MCF 10A (cell line): Measurements from ENCODE around the gene GSK3B. TPM values are rescaled to one million over a fixed set of nuclear protein-coding genes. Genes with fewer than 3 reads are reported as not detected.

ENCODE experiments used
- BruUV-seq: library from RNA; stranded (reverse); fragments of 400-500 nt; replicated peaks from 2 replicates; lab custom pipeline; 2021; lab: Mats Ljungman, UMichigan
- CTCF ChIA-PET: fragments of 300-600 bp; sonication (Branson Sonifier 250); formaldehyde crosslinking; extraction: SDS; loops from one replicate; lab custom pipeline; 2021; ENCODE audit warnings: antibody characterized with exemption, inconsistent platforms; lab: Yijun Ruan, JAX
- POLR2A ChIA-PET: fragments of 300-600, 350-650 bp; sonication (Branson Sonifier 250); formaldehyde crosslinking; extraction: SDS; loops from one replicate; lab custom pipeline; 2020; ENCODE audit warnings: antibody characterized with exemption, inconsistent platforms; lab: Yijun Ruan, JAX
- DNase-seq: peaks from one replicate; pipeline ENCODE4 v3.0.0-alpha.2; 2018; ENCODE audit not compliant: unreplicated experiment
- H3K27ac Mint-ChIP-seq: one replicate; pipeline ENCODE4 v1.8.0; 2022; ENCODE audit warnings: mild to moderate bottlenecking, low read depth, mixed read lengths; ENCODE audit not compliant: unreplicated experiment
- H3K27me3 Mint-ChIP-seq: one replicate; pipeline ENCODE4 v1.8.0; 2022; ENCODE audit warnings: mixed read lengths; ENCODE audit not compliant: insufficient read depth, unreplicated experiment
- H3K36me3 Mint-ChIP-seq: one replicate; pipeline ENCODE4 v1.8.0; 2022; ENCODE audit warnings: mild to moderate bottlenecking, moderate library complexity, mixed read lengths; ENCODE audit not compliant: insufficient read depth, unreplicated experiment
- H3K4me1 Mint-ChIP-seq: one replicate; pipeline ENCODE4 v1.8.0; 2022; ENCODE audit warnings: mixed read lengths; ENCODE audit not compliant: insufficient read depth, unreplicated experiment
- H3K4me3 Mint-ChIP-seq: one replicate; pipeline ENCODE4 v1.8.0; 2022; ENCODE audit warnings: mild to moderate bottlenecking, moderate library complexity, mixed read lengths; ENCODE audit not compliant: unreplicated experiment
- H3K9me3 Mint-ChIP-seq: one replicate; pipeline ENCODE4 v1.8.0; 2022; ENCODE audit warnings: mixed read lengths; ENCODE audit not compliant: unreplicated experiment
- CTCF ChIP-seq: fragments of 200-600 bp; IDR thresholded peaks from one replicate; pipeline ENCODE4 v1.8.0; 2022; ENCODE audit warnings: antibody characterized with exemption, mild to moderate bottlenecking; ENCODE audit not compliant: unreplicated experiment
- intact Hi-C: fragments of 100-400 bp; cut with micrococcal nuclease; formaldehyde crosslinking; loops from 2 replicates; pipeline ENCODE4 v1.14.1; 2022
- total RNA-seq: library from RNA; stranded (reverse); gene quantifications from 2 replicates; pipeline ENCODE4 v1.2.3, GENCODE V29; 2022

The GSK3B gene
- total RNA-seq, 1 experiment from 2014 or later, result 71.5 TPM

GRCh38 chr3:119918992-119919933 lies 175.0 kb downstream of the GSK3B start:
- BruUV-seq, result no TSS peak
- CTCF ChIA-PET, result interaction anchor here (0.6 to 1.6 kb wide), 6 partner anchors 11 to 613 kb away, joined by 3 to 4 read pairs (median 3); no protein-coding TSS in a partner anchor
- Mint-ChIP-seq H3K27ac (no peak overlapping the region), H3K9me3 (no peaks in the 10 kb centered on the region), H3K4me1 (peaks cover 5% of the 10 kb centered on the region), H3K4me3 (no peak overlapping the region), H3K27me3 (no peaks in the 10 kb centered on the region), H3K36me3 (peaks cover 28% of the 10 kb centered on the region)
- POLR2A ChIA-PET, result interaction anchor here (0.6 to 0.7 kb wide), 2 partner anchors 327 to 1051 kb away, joined by 3 read pairs; no protein-coding TSS in a partner anchor
- no peak for DNase-seq
- intact Hi-C loops, result no loop called here
- no peak for TF ChIP-seq CTCF

- TF ChIP-seq CTCF, result no peak
- intact Hi-C loops, result no loop called here
- no peaks in the 10 kb centered on the region for H3K27me3 Mint-ChIP-seq
- ChIA-PET POLR2A (interaction anchor here (0.8 kb wide), 1 partner anchor 182 kb away, joined by 3 read pairs; no protein-coding TSS in a partner anchor), CTCF (no interaction called here)
- no peaks in the 10 kb centered on the region for H3K9me3 Mint-ChIP-seq
- H3K4me3 Mint-ChIP-seq, result no peak overlapping the region
- H3K27ac Mint-ChIP-seq, result no peak overlapping the region
- no peak for DNase-seq
- H3K4me1 Mint-ChIP-seq, result peaks cover 5% of the 10 kb centered on the region
- peaks cover 55% of the 10 kb centered on the region for H3K36me3 Mint-ChIP-seq
- no TSS peak for BruUV-seq
These were observed 181.2 kb downstream of the GSK3B start for GRCh38 chr3:119913021-119913420.

DNA sequence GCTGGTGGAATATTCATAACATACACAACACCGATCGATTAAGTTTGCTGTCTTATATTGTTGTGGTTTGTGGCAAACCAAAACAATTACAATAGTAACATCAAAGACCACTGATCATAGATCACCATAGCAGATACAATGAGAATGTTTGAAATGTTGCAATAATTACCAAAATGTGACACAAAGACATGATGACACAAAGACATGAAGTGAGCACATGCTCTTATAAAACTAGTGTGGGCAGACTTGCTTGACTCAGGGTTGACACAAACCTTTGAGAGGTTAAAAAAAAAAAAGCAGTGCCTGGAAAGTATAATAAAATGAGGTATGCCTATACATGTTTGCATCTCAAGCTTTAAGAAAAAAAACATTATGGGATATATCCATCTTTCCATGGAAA lies 182.0 kb downstream of the GSK3B start:
- CTCF ChIA-PET, result interaction anchor here (1.0 to 1.7 kb wide), 2 partner anchors 21 to 272 kb away, joined by 4 to 6 read pairs; no protein-coding TSS in a partner anchor
- intact Hi-C loops, result no loop called here
- peak; percentile 5 for DNase-seq
- no TSS peak for BruUV-seq
- Mint-ChIP-seq H3K27me3 (no peaks in the 10 kb centered on the region), H3K4me3 (no peak overlapping the region), H3K4me1 (peaks cover 5% of the 10 kb centered on the region), H3K36me3 (peaks cover 55% of the 10 kb centered on the region), H3K9me3 (no peaks in the 10 kb centered on the region), H3K27ac (peak overlapping the region; percentile 49)
- no peak for TF ChIP-seq CTCF
- POLR2A ChIA-PET, result interaction anchor here (0.8 kb wide), 1 partner anchor 183 kb away, joined by 3 read pairs; no protein-coding TSS in a partner anchor

GRCh38 chr3:119911748-119912147 lies 182.5 kb downstream of the GSK3B start:
- no peak for TF ChIP-seq CTCF
- Mint-ChIP-seq H3K36me3 (peaks cover 55% of the 10 kb centered on the region), H3K27ac (peak overlapping the region; percentile 49), H3K4me3 (no peak overlapping the region), H3K27me3 (no peaks in the 10 kb centered on the region), H3K4me1 (peaks cover 5% of the 10 kb centered on the region), H3K9me3 (no peaks in the 10 kb centered on the region)
- ChIA-PET POLR2A (no interaction called here), CTCF (interaction anchor here (1.0 to 1.7 kb wide), 2 partner anchors 21 to 272 kb away, joined by 4 to 6 read pairs; no protein-coding TSS in a partner anchor)
- intact Hi-C loops, result no loop called here
- no TSS peak for BruUV-seq
- DNase-seq, result no peak
